Fibroblast of lung (primary cell): ENCODE data around the gene ARHGEF12.

Experiments
- EZH2 ChIP-seq: IDR thresholded peaks from 2 replicates; pipeline ENCODE4 v1.5.1; 2012; ENCODE audit warnings: low read length, control low read depth, mild to moderate bottlenecking; ENCODE audit errors: missing control alignments
- TF ChIP-seq, protein P1 (sequence below), 2 donors: IDR thresholded peaks in 1 of 2; conservative IDR thresholded peaks in 1 of 2; 1 replicate in 1 of 2; 2 replicates in 1 of 2; pipeline ENCODE4 v1.5.1; 2011 to 2012; ENCODE audit warnings: low read length in 2 of 2, control low read depth in 1 of 2, inconsistent platforms in 1 of 2, low read depth in 1 of 2, mild to moderate bottlenecking in 1 of 2

DNA sequence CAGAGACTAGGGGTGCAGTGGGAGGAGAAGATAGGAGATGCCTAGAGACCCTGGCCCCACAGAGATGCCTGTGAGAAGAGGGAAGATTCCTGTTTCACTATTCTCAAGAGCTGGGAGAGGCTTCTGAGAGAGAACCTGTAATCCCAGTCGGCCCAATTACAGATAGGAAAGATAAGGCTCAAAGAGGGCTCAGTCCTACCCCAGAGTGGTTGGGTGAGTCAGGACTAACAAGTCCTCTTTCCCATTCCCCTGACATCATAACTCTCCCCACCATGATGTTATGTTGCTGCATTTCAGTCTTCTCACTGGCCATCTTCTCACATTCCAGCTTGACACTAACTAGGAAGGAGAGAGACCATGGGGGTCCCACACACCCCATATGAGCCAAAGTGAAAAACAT lies 17.9 kb downstream of the ARHGEF12 start:
- TF ChIP-seq, protein P1, sequence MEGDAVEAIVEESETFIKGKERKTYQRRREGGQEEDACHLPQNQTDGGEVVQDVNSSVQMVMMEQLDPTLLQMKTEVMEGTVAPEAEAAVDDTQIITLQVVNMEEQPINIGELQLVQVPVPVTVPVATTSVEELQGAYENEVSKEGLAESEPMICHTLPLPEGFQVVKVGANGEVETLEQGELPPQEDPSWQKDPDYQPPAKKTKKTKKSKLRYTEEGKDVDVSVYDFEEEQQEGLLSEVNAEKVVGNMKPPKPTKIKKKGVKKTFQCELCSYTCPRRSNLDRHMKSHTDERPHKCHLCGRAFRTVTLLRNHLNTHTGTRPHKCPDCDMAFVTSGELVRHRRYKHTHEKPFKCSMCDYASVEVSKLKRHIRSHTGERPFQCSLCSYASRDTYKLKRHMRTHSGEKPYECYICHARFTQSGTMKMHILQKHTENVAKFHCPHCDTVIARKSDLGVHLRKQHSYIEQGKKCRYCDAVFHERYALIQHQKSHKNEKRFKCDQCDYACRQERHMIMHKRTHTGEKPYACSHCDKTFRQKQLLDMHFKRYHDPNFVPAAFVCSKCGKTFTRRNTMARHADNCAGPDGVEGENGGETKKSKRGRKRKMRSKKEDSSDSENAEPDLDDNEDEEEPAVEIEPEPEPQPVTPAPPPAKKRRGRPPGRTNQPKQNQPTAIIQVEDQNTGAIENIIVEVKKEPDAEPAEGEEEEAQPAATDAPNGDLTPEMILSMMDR (conservative IDR thresholded peaks at IDR 0.05 in 1 of 2, IDR thresholded peaks at IDR 0.05 in 1 of 2; ENCODE audit: low read depth in 1 of 2, low read length in 2 of 2), result no peak
- TF ChIP-seq EZH2, result no peak
